WTC11 (cell line): ENCODE results near the gene UBASH3B. TPM values are rescaled to one million over a fixed set of nuclear protein-coding genes. Genes with fewer than 3 reads are reported as not detected.

Experiments used
- ATAC-seq: fragments of 200-7000 bp; cut with Tn5 transposase; 2 replicates; pipeline ENCODE4 v1.10.0; 2021; ENCODE audit warnings: mild to moderate bottlenecking, moderate library complexity
- CTCF ChIA-PET: fragments of 300-600 bp; sonication (Branson Sonifier 250); formaldehyde crosslinking; loops from one replicate; lab custom pipeline; 2021; ENCODE audit warnings: antibody characterized with exemption; lab: Charles Lee
- POLR2A ChIA-PET: fragments of 350-600 bp; sonication (Branson Sonifier 250); formaldehyde crosslinking; loops from one replicate; lab custom pipeline; 2021; ENCODE audit warnings: antibody characterized with exemption; lab: Charles Lee
- DNase-seq: peaks from one replicate; pipeline ENCODE4 v3.0.0; 2021; ENCODE audit warnings: low spot score
- H3K27ac Mint-ChIP-seq: 2 replicates; pipeline ENCODE4 v1.8.0; 2021; ENCODE audit warnings: mixed read lengths
- H3K27me3 Mint-ChIP-seq: 2 replicates; pipeline ENCODE4 v1.8.0; 2021; ENCODE audit warnings: low read depth, mild to moderate bottlenecking, moderate library complexity, mixed read lengths
- H3K36me3 Mint-ChIP-seq: 2 replicates; pipeline ENCODE4 v1.8.0; 2021; ENCODE audit warnings: mixed read lengths
- H3K4me1 Mint-ChIP-seq: 2 replicates; pipeline ENCODE4 v1.8.0; 2022; ENCODE audit warnings: mixed read lengths
- H3K4me3 Mint-ChIP-seq: 2 replicates; pipeline ENCODE4 v1.8.0; 2021; ENCODE audit warnings: mild to moderate bottlenecking, moderate library complexity, mixed read lengths
- H3K9me3 Mint-ChIP-seq: 2 replicates; pipeline ENCODE4 v1.8.0; 2021; ENCODE audit warnings: mixed read lengths
- CREM ChIP-seq: sonication (generic); formaldehyde crosslinking; IDR thresholded peaks from 2 replicates; pipeline ENCODE4 v1.8.1; 2022; ENCODE audit warnings: mild to moderate bottlenecking, missing genetic modification reagents, moderate library complexity
- ETV6 ChIP-seq: sonication (generic); formaldehyde crosslinking; IDR thresholded peaks from 2 replicates; pipeline ENCODE4 v1.8.1; 2022; ENCODE audit warnings: mild to moderate bottlenecking, missing genetic modification reagents
- GRHL2 ChIP-seq: fragments of 250-450 bp; sonication (Bioruptor Pico); IDR thresholded peaks from 2 replicates; pipeline ENCODE4 v1.8.0; 2022; ENCODE audit warnings: mild to moderate bottlenecking, moderate library complexity; ENCODE audit not compliant: insufficient replicate concordance, severe bottlenecking
- MYBL2 ChIP-seq: sonication (generic); formaldehyde crosslinking; IDR thresholded peaks from 2 replicates; pipeline ENCODE4 v1.8.1; 2023; ENCODE audit warnings: mild to moderate bottlenecking, moderate library complexity, missing genetic modification reagents
- NR1H2 ChIP-seq: sonication (generic); formaldehyde crosslinking; IDR thresholded peaks from 2 replicates; pipeline ENCODE4 v1.9.0; 2021; ENCODE audit warnings: mild to moderate bottlenecking, moderate library complexity, missing genetic modification reagents
- NR2C2 ChIP-seq: sonication (generic); formaldehyde crosslinking; IDR thresholded peaks from 2 replicates; pipeline ENCODE4 v1.8.0; 2022; ENCODE audit warnings: mild to moderate bottlenecking, missing genetic modification reagents
- RORB ChIP-seq: fragments of 250-450 bp; sonication (Bioruptor Pico); IDR thresholded peaks from 2 replicates; pipeline ENCODE4 v1.9.0; 2021; ENCODE audit warnings: mild to moderate bottlenecking
- SMAD3 ChIP-seq: sonication (generic); formaldehyde crosslinking; IDR thresholded peaks from 2 replicates; pipeline ENCODE4 v1.8.0; 2022; ENCODE audit warnings: missing genetic modification reagents, mild to moderate bottlenecking, borderline replicate concordance
- TCF7 ChIP-seq: sonication (generic); formaldehyde crosslinking; IDR thresholded peaks from 2 replicates; pipeline ENCODE4 v1.8.0; 2022; ENCODE audit warnings: mild to moderate bottlenecking, low read depth, missing genetic modification reagents, moderate library complexity
- TP53 ChIP-seq: sonication (generic); formaldehyde crosslinking; IDR thresholded peaks from 2 replicates; pipeline ENCODE4 v1.8.1; 2023; ENCODE audit warnings: mild to moderate bottlenecking, missing genetic modification reagents
- ZNF121 ChIP-seq: sonication (generic); formaldehyde crosslinking; IDR thresholded peaks from 2 replicates; pipeline ENCODE4 v1.8.0; 2023; ENCODE audit warnings: missing genetic modification reagents
- ZNF219 ChIP-seq: sonication (generic); formaldehyde crosslinking; IDR thresholded peaks from 2 replicates; pipeline ENCODE4 v1.8.0; 2023; ENCODE audit warnings: missing genetic modification reagents, mild to moderate bottlenecking, borderline replicate concordance
- ZNF671 ChIP-seq: fragments of 250-450 bp; sonication (Bioruptor Pico); IDR thresholded peaks from 2 replicates; pipeline ENCODE4 v1.8.0; 2021; ENCODE audit warnings: mild to moderate bottlenecking
- total RNA-seq: library from RNA; stranded (reverse); gene quantifications from 3 replicates; pipeline ENCODE4 v1.2.3, GENCODE V29; 2021
- TF ChIP-seq, protein P1 (sequence below): sonication (generic); formaldehyde crosslinking; IDR thresholded peaks from 2 replicates; pipeline ENCODE4 v1.8.1; 2022; ENCODE audit warnings: mild to moderate bottlenecking, moderate library complexity, missing genetic modification reagents
- TF ChIP-seq, protein P2 (sequence below): sonication (generic); formaldehyde crosslinking; conservative IDR thresholded peaks from 2 replicates; pipeline ENCODE4 v1.8.1; 2023; ENCODE audit warnings: mild to moderate bottlenecking, low read depth, missing genetic modification reagents, moderate library complexity
- TF ChIP-seq, protein P3 (sequence below): fragments of 250-450 bp; sonication (Bioruptor Pico); IDR thresholded peaks from 2 replicates; pipeline ENCODE4 v1.8.0; 2021; ENCODE audit warnings: mild to moderate bottlenecking
- TF ChIP-seq, protein P4 (sequence below): sonication (generic); formaldehyde crosslinking; IDR thresholded peaks from 2 replicates; pipeline ENCODE4 v1.8.1; 2023; ENCODE audit warnings: mild to moderate bottlenecking, missing genetic modification reagents
- TF ChIP-seq, protein P5 (sequence below): fragments of 250-450 bp; sonication (Bioruptor Pico); IDR thresholded peaks from 2 replicates; pipeline ENCODE4 v1.9.0; 2021; ENCODE audit warnings: mild to moderate bottlenecking
- TF ChIP-seq, protein P6 (sequence below): sonication (generic); formaldehyde crosslinking; conservative IDR thresholded peaks from 2 replicates; pipeline ENCODE4 v1.8.1; 2022; ENCODE audit warnings: mild to moderate bottlenecking, missing genetic modification reagents

Gene UBASH3B
- total RNA-seq, 1 experiment from 2014 or later, result 21.1 TPM

DNA sequence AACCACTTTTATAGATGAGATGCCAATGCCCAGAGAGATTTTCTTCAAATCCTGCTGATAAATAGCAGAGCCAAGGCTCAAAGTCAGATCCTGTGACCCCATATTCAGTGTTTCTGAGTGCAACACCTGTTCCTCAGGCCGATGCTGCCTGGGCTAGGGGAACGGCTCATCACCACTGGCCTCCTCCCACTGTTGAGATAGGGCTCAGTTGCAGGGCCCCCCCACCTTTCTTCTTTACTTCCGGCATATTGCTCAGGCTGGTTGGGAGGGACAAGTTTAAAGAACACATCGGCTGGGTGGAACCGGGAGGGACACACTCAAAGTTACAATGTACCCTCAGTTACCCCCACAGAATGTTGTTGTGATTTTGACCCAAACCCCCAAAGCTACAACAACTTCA is 94.5 kb downstream of the UBASH3B start:
- POLR2A ChIA-PET, result no interaction called here
- H3K36me3 Mint-ChIP-seq, result no peaks in the 10 kb centered on the region
- H3K4me1 Mint-ChIP-seq, result 0 out of 2 replicates have a peak, but pooled peaks cover 1% of the 10 kb centered on the region
- no peaks in the 10 kb centered on the region for H3K9me3 Mint-ChIP-seq
- CTCF ChIA-PET, result interaction anchor here (1.1 kb wide), 1 partner anchor 8 kb away, joined by 3 read pairs; no protein-coding TSS in a partner anchor
- no peak overlapping the region for H3K27ac Mint-ChIP-seq
- H3K4me3 Mint-ChIP-seq, result no peak overlapping the region
- TF ChIP-seq CREM (CRISPR knock-in tag), result no peak
- TF ChIP-seq SMAD3 (CRISPR knock-in tag), result no peak
- no peak for TF ChIP-seq ZNF219
- no peak for TF ChIP-seq RORB (CRISPR knock-in tag)
- TF ChIP-seq, protein P1, sequence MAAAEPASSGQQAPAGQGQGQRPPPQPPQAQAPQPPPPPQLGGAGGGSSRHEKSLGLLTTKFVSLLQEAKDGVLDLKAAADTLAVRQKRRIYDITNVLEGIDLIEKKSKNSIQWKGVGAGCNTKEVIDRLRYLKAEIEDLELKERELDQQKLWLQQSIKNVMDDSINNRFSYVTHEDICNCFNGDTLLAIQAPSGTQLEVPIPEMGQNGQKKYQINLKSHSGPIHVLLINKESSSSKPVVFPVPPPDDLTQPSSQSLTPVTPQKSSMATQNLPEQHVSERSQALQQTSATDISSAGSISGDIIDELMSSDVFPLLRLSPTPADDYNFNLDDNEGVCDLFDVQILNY (CRISPR knock-in tag), result no peak
- TF ChIP-seq, protein P2, sequence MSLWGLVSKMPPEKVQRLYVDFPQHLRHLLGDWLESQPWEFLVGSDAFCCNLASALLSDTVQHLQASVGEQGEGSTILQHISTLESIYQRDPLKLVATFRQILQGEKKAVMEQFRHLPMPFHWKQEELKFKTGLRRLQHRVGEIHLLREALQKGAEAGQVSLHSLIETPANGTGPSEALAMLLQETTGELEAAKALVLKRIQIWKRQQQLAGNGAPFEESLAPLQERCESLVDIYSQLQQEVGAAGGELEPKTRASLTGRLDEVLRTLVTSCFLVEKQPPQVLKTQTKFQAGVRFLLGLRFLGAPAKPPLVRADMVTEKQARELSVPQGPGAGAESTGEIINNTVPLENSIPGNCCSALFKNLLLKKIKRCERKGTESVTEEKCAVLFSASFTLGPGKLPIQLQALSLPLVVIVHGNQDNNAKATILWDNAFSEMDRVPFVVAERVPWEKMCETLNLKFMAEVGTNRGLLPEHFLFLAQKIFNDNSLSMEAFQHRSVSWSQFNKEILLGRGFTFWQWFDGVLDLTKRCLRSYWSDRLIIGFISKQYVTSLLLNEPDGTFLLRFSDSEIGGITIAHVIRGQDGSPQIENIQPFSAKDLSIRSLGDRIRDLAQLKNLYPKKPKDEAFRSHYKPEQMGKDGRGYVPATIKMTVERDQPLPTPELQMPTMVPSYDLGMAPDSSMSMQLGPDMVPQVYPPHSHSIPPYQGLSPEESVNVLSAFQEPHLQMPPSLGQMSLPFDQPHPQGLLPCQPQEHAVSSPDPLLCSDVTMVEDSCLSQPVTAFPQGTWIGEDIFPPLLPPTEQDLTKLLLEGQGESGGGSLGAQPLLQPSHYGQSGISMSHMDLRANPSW (CRISPR knock-in tag), result no peak
- no peak for TF ChIP-seq TCF7 (CRISPR knock-in tag)
- no peak for TF ChIP-seq ETV6 (CRISPR knock-in tag)
- no peak for TF ChIP-seq NR2C2
- no peak for TF ChIP-seq MYBL2
- TF ChIP-seq, protein P3, sequence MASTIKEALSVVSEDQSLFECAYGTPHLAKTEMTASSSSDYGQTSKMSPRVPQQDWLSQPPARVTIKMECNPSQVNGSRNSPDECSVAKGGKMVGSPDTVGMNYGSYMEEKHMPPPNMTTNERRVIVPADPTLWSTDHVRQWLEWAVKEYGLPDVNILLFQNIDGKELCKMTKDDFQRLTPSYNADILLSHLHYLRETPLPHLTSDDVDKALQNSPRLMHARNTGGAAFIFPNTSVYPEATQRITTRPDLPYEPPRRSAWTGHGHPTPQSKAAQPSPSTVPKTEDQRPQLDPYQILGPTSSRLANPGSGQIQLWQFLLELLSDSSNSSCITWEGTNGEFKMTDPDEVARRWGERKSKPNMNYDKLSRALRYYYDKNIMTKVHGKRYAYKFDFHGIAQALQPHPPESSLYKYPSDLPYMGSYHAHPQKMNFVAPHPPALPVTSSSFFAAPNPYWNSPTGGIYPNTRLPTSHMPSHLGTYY (CRISPR knock-in tag), result no peak
- TF ChIP-seq, protein P4, sequence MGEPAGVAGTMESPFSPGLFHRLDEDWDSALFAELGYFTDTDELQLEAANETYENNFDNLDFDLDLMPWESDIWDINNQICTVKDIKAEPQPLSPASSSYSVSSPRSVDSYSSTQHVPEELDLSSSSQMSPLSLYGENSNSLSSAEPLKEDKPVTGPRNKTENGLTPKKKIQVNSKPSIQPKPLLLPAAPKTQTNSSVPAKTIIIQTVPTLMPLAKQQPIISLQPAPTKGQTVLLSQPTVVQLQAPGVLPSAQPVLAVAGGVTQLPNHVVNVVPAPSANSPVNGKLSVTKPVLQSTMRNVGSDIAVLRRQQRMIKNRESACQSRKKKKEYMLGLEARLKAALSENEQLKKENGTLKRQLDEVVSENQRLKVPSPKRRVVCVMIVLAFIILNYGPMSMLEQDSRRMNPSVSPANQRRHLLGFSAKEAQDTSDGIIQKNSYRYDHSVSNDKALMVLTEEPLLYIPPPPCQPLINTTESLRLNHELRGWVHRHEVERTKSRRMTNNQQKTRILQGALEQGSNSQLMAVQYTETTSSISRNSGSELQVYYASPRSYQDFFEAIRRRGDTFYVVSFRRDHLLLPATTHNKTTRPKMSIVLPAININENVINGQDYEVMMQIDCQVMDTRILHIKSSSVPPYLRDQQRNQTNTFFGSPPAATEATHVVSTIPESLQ (CRISPR knock-in tag), result no peak
- TF ChIP-seq ZNF121 (CRISPR knock-in tag), result no peak
- no peak for TF ChIP-seq GRHL2 (CRISPR knock-in tag)
- TF ChIP-seq, protein P5, sequence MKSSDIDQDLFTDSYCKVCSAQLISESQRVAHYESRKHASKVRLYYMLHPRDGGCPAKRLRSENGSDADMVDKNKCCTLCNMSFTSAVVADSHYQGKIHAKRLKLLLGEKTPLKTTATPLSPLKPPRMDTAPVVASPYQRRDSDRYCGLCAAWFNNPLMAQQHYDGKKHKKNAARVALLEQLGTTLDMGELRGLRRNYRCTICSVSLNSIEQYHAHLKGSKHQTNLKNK (CRISPR knock-in tag), result no peak
- TF ChIP-seq TP53 (CRISPR knock-in tag), result no peak
- no peak for TF ChIP-seq NR1H2
- no peak for TF ChIP-seq ZNF671
- TF ChIP-seq, protein P6, sequence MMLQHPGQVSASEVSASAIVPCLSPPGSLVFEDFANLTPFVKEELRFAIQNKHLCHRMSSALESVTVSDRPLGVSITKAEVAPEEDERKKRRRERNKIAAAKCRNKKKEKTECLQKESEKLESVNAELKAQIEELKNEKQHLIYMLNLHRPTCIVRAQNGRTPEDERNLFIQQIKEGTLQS (CRISPR knock-in tag), result no peak
- H3K27me3 Mint-ChIP-seq, result no peaks in the 10 kb centered on the region
- DNase-seq (no peak), ATAC-seq (no peak)
